Muscle of leg (tissue), 11 donors: ENCODE results near the gene SLIT1. TPM values are rescaled to one million over a fixed set of nuclear protein-coding genes. Genes with fewer than 3 reads are reported as not detected.
A peak's percentile ranks its signal among the peaks of the same experiment; 100 is the strongest.
"Not testable (repeated sequence)": the region's sequence is repeated elsewhere in the genome, so short reads cannot be mapped to it uniquely, and the experiment has no call there.

Experiments
- DNase-seq: peaks from one replicate; pipeline ENCODE4 v3.0.0; 2013
- H3K27ac ChIP-seq: one replicate; pipeline ENCODE4 v1.5.1; 2013; ENCODE audit warnings: mild to moderate bottlenecking, low read length, control low read depth
- H3K27me3 ChIP-seq: one replicate; pipeline ENCODE4 v1.6.1; 2013; ENCODE audit warnings: low read length; ENCODE audit not compliant: control insufficient read depth, insufficient read depth
- H3K36me3 ChIP-seq: one replicate; pipeline ENCODE4 v1.6.1; 2013; ENCODE audit warnings: low read length; ENCODE audit not compliant: control insufficient read depth, insufficient read depth
- H3K4me1 ChIP-seq: one replicate; pipeline ENCODE4 v1.6.1; 2013; ENCODE audit warnings: low read length; ENCODE audit not compliant: control insufficient read depth, insufficient read depth
- H3K4me3 ChIP-seq: one replicate; pipeline ENCODE4 v1.5.1; 2013; ENCODE audit warnings: low read length, control low read depth
- H3K9me3 ChIP-seq: replicated peaks from 2 replicates; pipeline ENCODE4 v1.6.1; 2013; ENCODE audit warnings: low read depth, low read length; ENCODE audit not compliant: control insufficient read depth
- WGBS: methylation state at CpG from one replicate; pipeline ENCODE4 v1.1.5; 2013; ENCODE audit warnings: missing lambda C conversion rate; ENCODE audit not compliant: insufficient coverage; 5-methylcytosine and 5-hydroxymethylcytosine counted together
- polyA plus RNA-seq, 8 donors: library from polyadenylated mRNA; unstranded; fragments of 120-200 nt; gene quantifications; one replicate each; pipeline versions ENCODE4 v1.2.1 to v1.2.3, GENCODE V29; 2013; ENCODE audit warnings: inconsistent platforms in 1 of 8, low replicate concordance in 1 of 8; ENCODE audit not compliant: insufficient read length in 8 of 8, insufficient read depth in 1 of 8
- total RNA-seq: library from RNA; stranded (reverse); fragments of 120-200 nt; gene quantifications from one replicate; pipeline ENCODE4 v1.2.4, GENCODE V29; 2013

SLIT1 gene
- total and polyA plus RNA-seq, 9 donors, result 0.35 to 1.4 (median 1.1) TPM

- Histone ChIP-seq H3K36me3 (no peaks in the 10 kb centered on the region), H3K27me3 (peaks cover 11% of the 10 kb centered on the region), H3K4me1 (no peaks in the 10 kb centered on the region), H3K4me3 (no peak overlapping the region), H3K9me3 (no peaks in the 10 kb centered on the region), H3K27ac (no peak overlapping the region)
- DNase-seq, result no peak
- WGBS, result 19% methylated on average over 11 of the region's 15 CpGs
Observed at GRCh38 chr10:97089209-97089870, 96.4 kb downstream of the SLIT1 start.

GRCh38 chr10:97087296-97087695, 98.5 kb downstream of the SLIT1 start:
- Histone ChIP-seq H3K9me3 (no peaks in the 10 kb centered on the region), H3K4me3 (no peak overlapping the region), H3K4me1 (no peaks in the 10 kb centered on the region), H3K36me3 (no peaks in the 10 kb centered on the region), H3K27me3 (peaks cover 11% of the 10 kb centered on the region), H3K27ac (no peak overlapping the region)
- WGBS, result 30% methylated on average over 4 of the region's 9 CpGs
- DNase-seq, result no peak

- no CpG with 5 or more reads among the region's 1 CpG for WGBS
- no peak for DNase-seq
- H3K27me3 ChIP-seq, result peaks cover 11% of the 10 kb centered on the region
- no peaks in the 10 kb centered on the region for H3K36me3 ChIP-seq
- no peaks in the 10 kb centered on the region for H3K9me3 ChIP-seq
- H3K27ac ChIP-seq, result no peak overlapping the region
- H3K4me1 ChIP-seq, result no peaks in the 10 kb centered on the region
- H3K4me3 ChIP-seq, result no peak overlapping the region
Observed at GRCh38 chr10:97086530-97086929, 99.2 kb downstream of the SLIT1 start.

- peaks cover 8% of the 10 kb centered on the region for H3K27me3 ChIP-seq
Observed at GRCh38 chr10:97083228-97083829, 102.4 kb downstream of the SLIT1 start.

GRCh38 chr10:97082575-97082974, 103.2 kb downstream of the SLIT1 start:
- H3K4me1 ChIP-seq, H3K27me3 ChIP-seq, DNase-seq, H3K36me3 ChIP-seq, H3K4me3 ChIP-seq, H3K27ac ChIP-seq, H3K9me3 ChIP-seq: not testable (repeated sequence)
- no CpG with 5 or more reads among the region's 7 CpGs for WGBS

More at GRCh38 chr10:97083228-97083829, 102.4 kb downstream of the SLIT1 start:
- WGBS, result 49% methylated on average over 2 of the region's 9 CpGs
- Histone ChIP-seq H3K4me1 (peaks cover 2% of the 10 kb centered on the region), H3K36me3 (no peaks in the 10 kb centered on the region), H3K9me3 (no peaks in the 10 kb centered on the region), H3K27ac (no peak overlapping the region), H3K4me3 (no peak overlapping the region)
- DNase-seq, result no peak

GRCh38 chr10:97081621-97082235, 104.0 kb downstream of the SLIT1 start:
- no peak overlapping the region for H3K27ac ChIP-seq
- peaks cover 2% of the 10 kb centered on the region for H3K4me1 ChIP-seq
- no peak overlapping the region for H3K4me3 ChIP-seq
- peaks cover 3% of the 10 kb centered on the region for H3K27me3 ChIP-seq
- peak; percentile 71 for DNase-seq
- 0% methylated on average over 5 of the region's 6 CpGs for WGBS
- no peaks in the 10 kb centered on the region for H3K36me3 ChIP-seq
- H3K9me3 ChIP-seq, result no peaks in the 10 kb centered on the region

- H3K27me3 ChIP-seq, result peaks cover 3% of the 10 kb centered on the region
- peaks cover 2% of the 10 kb centered on the region for H3K4me1 ChIP-seq
- 40% methylated on average over 1 of the region's 7 CpGs for WGBS
Observed at GRCh38 chr10:97080051-97080776, 105.5 kb downstream of the SLIT1 start.

GRCh38 chr10:97079448-97079847, 106.3 kb downstream of the SLIT1 start:
- Histone ChIP-seq H3K27me3 (peaks cover 4% of the 10 kb centered on the region), H3K4me1 (peaks cover 9% of the 10 kb centered on the region), H3K4me3 (no peak overlapping the region), H3K27ac (no peak overlapping the region), H3K36me3 (no peaks in the 10 kb centered on the region), H3K9me3 (no peaks in the 10 kb centered on the region)
- no peak for DNase-seq
- 44% methylated on average over 3 of the region's 3 CpGs for WGBS

More at GRCh38 chr10:97080051-97080776, 105.5 kb downstream of the SLIT1 start:
- Histone ChIP-seq H3K9me3 (no peaks in the 10 kb centered on the region), H3K36me3 (no peaks in the 10 kb centered on the region), H3K4me3 (no peak overlapping the region), H3K27ac (no peak overlapping the region)
- DNase-seq, result no peak

- WGBS, result no CpG with 5 or more reads among the region's 2 CpGs
- Histone ChIP-seq H3K27me3 (peaks cover 8% of the 10 kb centered on the region), H3K27ac (no peak overlapping the region), H3K36me3 (no peaks in the 10 kb centered on the region), H3K4me3 (no peak overlapping the region), H3K4me1 (peaks cover 12% of the 10 kb centered on the region), H3K9me3 (no peaks in the 10 kb centered on the region)
- no peak for DNase-seq
Observed at GRCh38 chr10:97078938-97079445, 106.8 kb downstream of the SLIT1 start.
